Endodermal cell (in vitro differentiated cells): Measurements from ENCODE around the gene MBD3L4. TPM values are rescaled to one million over a fixed set of nuclear protein-coding genes. Genes with fewer than 3 reads are reported as not detected.

Experiments
- DNase-seq: peaks from one replicate; pipeline ENCODE4 v3.0.0-alpha.2; 2017
- H3K27ac ChIP-seq: 2 replicates; pipeline ENCODE4 v1.5.1; 2013; ENCODE audit warnings: mild to moderate bottlenecking, low read depth, low read length, moderate library complexity
- H3K27me3 ChIP-seq: 2 replicates; pipeline ENCODE4 v1.6.1; 2013; ENCODE audit warnings: mild to moderate bottlenecking, low read length, moderate library complexity; ENCODE audit not compliant: insufficient read depth, control insufficient read depth, poor library complexity, severe bottlenecking
- H3K36me3 ChIP-seq: 2 replicates; pipeline ENCODE4 v1.7.0; 2013; ENCODE audit warnings: mild to moderate bottlenecking, low read length, moderate library complexity; ENCODE audit not compliant: control insufficient read depth, insufficient read depth
- H3K4me1 ChIP-seq: one replicate; pipeline ENCODE4 v1.7.0; 2013; ENCODE audit warnings: low read length; ENCODE audit not compliant: control insufficient read depth, insufficient read depth
- H3K4me3 ChIP-seq: 2 replicates; pipeline ENCODE4 v1.5.1; 2013; ENCODE audit warnings: mild to moderate bottlenecking, low read length, moderate library complexity
- H3K9ac ChIP-seq: 2 replicates; pipeline ENCODE4 v1.6.1; 2013; ENCODE audit warnings: mild to moderate bottlenecking, low read length, moderate library complexity; ENCODE audit not compliant: poor library complexity, severe bottlenecking; ENCODE audit errors: extremely low read depth
- H3K9me3 ChIP-seq: 2 replicates; pipeline ENCODE4 v1.6.1; 2013; ENCODE audit warnings: mild to moderate bottlenecking, low read length, moderate library complexity; ENCODE audit not compliant: control insufficient read depth
- H3K27ac Mint-ChIP-seq: 2 replicates; pipeline ENCODE4 v1.8.0; 2020; ENCODE audit warnings: mixed read lengths
- H3K27me3 Mint-ChIP-seq: 2 replicates; pipeline ENCODE4 v1.8.0; 2021; ENCODE audit warnings: mild to moderate bottlenecking, mixed read lengths; ENCODE audit not compliant: insufficient read depth
- H3K36me3 Mint-ChIP-seq: 2 replicates; pipeline ENCODE4 v1.8.0; 2020; ENCODE audit warnings: low read depth, mixed read lengths
- H3K4me1 Mint-ChIP-seq: 2 replicates; pipeline ENCODE4 v1.8.0; 2020; ENCODE audit warnings: mixed read lengths
- H3K4me3 Mint-ChIP-seq: 2 replicates; pipeline ENCODE4 v1.8.0; 2020; ENCODE audit warnings: mild to moderate bottlenecking, moderate library complexity, mixed read lengths
- H3K9me3 Mint-ChIP-seq: 2 replicates; pipeline ENCODE4 v1.8.0; 2020; ENCODE audit warnings: mild to moderate bottlenecking, mixed read lengths
- WGBS, 2 experiments: methylation state at CpG; one replicate each; pipeline versions ENCODE4 v1.1.5 to v1.1.7; 2013; ENCODE audit warnings: missing lambda C conversion rate in 2 of 2, mixed read lengths in 1 of 2; ENCODE audit not compliant: insufficient coverage in 1 of 2, insufficient read length in 1 of 2; 5-methylcytosine and 5-hydroxymethylcytosine counted together
- total RNA-seq, 2 donors: library from RNA; stranded (reverse); fragmentation: NEBNext Ultra II Directional in 1 of 2; extraction: Animal tissue kit (Norgen Biotek cat#: 25700) in 1 of 2; gene quantifications; 2 replicates in 1 of 2; 3 replicates in 1 of 2; pipeline ENCODE4 v1.2.1, GENCODE V29; 2021
- TF ChIP-seq, protein P1 (sequence below): fragments of 200-600 bp; sonication (generic); conservative IDR thresholded peaks from 2 replicates; pipeline ENCODE4 v1.5.0; 2021; ENCODE audit warnings: antibody characterized with exemption, mild to moderate bottlenecking

The MBD3L4 gene
- total RNA-seq, 2 donors from 2014 or later, result not detected

DNA sequence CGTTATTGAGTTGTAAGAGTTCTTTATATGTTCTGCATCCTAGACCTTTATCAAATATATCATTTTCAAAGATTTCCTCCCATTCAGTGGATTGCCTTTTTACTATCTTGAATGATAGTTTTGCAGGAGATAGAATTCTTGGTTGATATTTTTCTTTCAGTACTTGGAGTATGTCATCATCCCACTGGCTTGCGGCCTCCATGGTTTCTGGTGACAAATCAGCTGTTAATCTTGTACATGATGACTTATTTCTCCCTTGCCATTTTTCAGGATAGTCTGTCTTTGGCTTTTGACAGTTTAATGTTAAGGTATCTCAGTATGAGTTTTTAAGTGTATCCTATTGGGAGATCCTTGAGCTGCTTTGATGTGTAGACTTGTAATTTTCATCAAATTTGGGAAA is 38.0 kb upstream of the MBD3L4 start:
- DNase-seq, result no peak
- Mint-ChIP-seq H3K27ac (no peak overlapping the region), H3K27me3 (no peaks in the 10 kb centered on the region), H3K36me3 (peaks cover 94% of the 10 kb centered on the region), H3K4me1 (no peaks in the 10 kb centered on the region), H3K4me3 (no peak overlapping the region), H3K9me3 (peaks cover 82% of the 10 kb centered on the region)
- Histone ChIP-seq H3K9me3 (peaks cover 78% of the 10 kb centered on the region), H3K4me3 (peak overlapping the region; percentile 61), H3K27ac (no peak overlapping the region), H3K4me1 (no peaks in the 10 kb centered on the region), H3K27me3 (no peaks in the 10 kb centered on the region), H3K9ac (no peak overlapping the region), H3K36me3 (peaks cover 93% of the 10 kb centered on the region)
- TF ChIP-seq, protein P1, sequence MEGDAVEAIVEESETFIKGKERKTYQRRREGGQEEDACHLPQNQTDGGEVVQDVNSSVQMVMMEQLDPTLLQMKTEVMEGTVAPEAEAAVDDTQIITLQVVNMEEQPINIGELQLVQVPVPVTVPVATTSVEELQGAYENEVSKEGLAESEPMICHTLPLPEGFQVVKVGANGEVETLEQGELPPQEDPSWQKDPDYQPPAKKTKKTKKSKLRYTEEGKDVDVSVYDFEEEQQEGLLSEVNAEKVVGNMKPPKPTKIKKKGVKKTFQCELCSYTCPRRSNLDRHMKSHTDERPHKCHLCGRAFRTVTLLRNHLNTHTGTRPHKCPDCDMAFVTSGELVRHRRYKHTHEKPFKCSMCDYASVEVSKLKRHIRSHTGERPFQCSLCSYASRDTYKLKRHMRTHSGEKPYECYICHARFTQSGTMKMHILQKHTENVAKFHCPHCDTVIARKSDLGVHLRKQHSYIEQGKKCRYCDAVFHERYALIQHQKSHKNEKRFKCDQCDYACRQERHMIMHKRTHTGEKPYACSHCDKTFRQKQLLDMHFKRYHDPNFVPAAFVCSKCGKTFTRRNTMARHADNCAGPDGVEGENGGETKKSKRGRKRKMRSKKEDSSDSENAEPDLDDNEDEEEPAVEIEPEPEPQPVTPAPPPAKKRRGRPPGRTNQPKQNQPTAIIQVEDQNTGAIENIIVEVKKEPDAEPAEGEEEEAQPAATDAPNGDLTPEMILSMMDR, result no peak
- 82 to 100% methylated on average over 1 of the region's 2 CpGs for WGBS, 2 experiments

- no peak overlapping the region for H3K27ac Mint-ChIP-seq
- no peak for DNase-seq
- Histone ChIP-seq H3K4me3 (no peak overlapping the region), H3K4me1 (no peaks in the 10 kb centered on the region), H3K27ac (no peak overlapping the region), H3K9me3 (peaks cover 60% of the 10 kb centered on the region), H3K9ac (no peak overlapping the region), H3K27me3 (no peaks in the 10 kb centered on the region), H3K36me3 (peaks cover 84% of the 10 kb centered on the region)
- H3K9me3 Mint-ChIP-seq, result peaks cover 65% of the 10 kb centered on the region
- TF ChIP-seq, protein P1, result no peak
- no peaks in the 10 kb centered on the region for H3K27me3 Mint-ChIP-seq
- H3K36me3 Mint-ChIP-seq, result peaks cover 88% of the 10 kb centered on the region
- H3K4me1 Mint-ChIP-seq, result no peaks in the 10 kb centered on the region
- no peak overlapping the region for H3K4me3 Mint-ChIP-seq
- 93 to 96% methylated on average over 3 to 6 of the region's 6 CpGs for WGBS, 2 experiments
These were observed 36.2 kb upstream of the MBD3L4 start for GRCh38 chr19:7076151-7076550.

DNA sequence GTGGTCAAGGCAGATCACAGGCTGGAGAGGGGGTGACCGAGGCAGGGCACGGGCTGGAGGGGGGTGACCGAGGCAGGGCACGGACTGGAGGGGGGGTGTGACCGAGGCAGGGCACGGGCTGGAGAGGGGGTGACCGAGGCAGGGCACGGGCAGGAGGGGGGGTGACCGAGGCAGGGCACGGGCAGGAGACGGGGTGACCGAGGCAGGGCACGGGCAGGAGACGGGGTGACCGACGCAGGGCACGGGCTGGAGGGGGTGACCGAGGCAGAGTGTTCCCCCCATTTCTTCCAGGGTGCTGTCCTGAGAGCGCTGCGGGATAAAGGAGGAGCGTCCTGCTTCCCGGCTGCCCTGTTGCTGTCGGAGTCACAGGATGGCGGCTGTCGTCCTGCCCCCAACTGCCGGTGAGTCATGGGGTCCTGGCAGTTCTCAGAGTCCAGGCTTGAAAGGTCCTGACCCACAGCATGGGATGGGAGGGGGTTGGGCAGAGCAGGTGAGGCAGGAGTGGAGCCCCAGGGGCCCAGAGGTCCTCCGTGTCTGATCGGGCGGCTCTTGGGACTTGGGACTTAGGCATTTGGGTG is 34.8 kb upstream of the MBD3L4 start:
- H3K27me3 ChIP-seq, result no peaks in the 10 kb centered on the region
- no peaks in the 10 kb centered on the region for H3K27me3 Mint-ChIP-seq
- DNase-seq, result no peak
- TF ChIP-seq, protein P1, result no peak
- no peak overlapping the region for H3K27ac Mint-ChIP-seq
- no peak overlapping the region for H3K4me3 Mint-ChIP-seq
- H3K9ac ChIP-seq, result no peak overlapping the region
- peaks cover 76% of the 10 kb centered on the region for H3K36me3 ChIP-seq
- WGBS, 2 experiments, result 95 to 100% methylated on average over 15 to 29 of the region's 29 CpGs
- no peak overlapping the region for H3K4me3 ChIP-seq
- peaks cover 52% of the 10 kb centered on the region for H3K9me3 Mint-ChIP-seq
- H3K4me1 Mint-ChIP-seq, result no peaks in the 10 kb centered on the region
- peaks cover 86% of the 10 kb centered on the region for H3K36me3 Mint-ChIP-seq
- peaks cover 46% of the 10 kb centered on the region for H3K9me3 ChIP-seq
- no peak overlapping the region for H3K27ac ChIP-seq
- no peaks in the 10 kb centered on the region for H3K4me1 ChIP-seq
